HG02852 (cell line): ENCODE results near the gene C2orf49.

Experiments
- ATAC-seq: cut with Tn5 transposase; IDR thresholded peaks from one replicate; pipeline ENCODE4 v1.9.1; 2021; ENCODE audit warnings: mild to moderate bottlenecking, moderate library complexity; ENCODE audit not compliant: unreplicated experiment

The C2orf49 gene

GRCh38 chr2:105358593-105358992 lies 21.3 kb downstream of the C2orf49 start:
- no peak for ATAC-seq

- no peak for ATAC-seq
Measured at GRCh38 chr2:105361102-105361889, 24.0 kb downstream of the C2orf49 start.

- no peak for ATAC-seq
Measured at GRCh38 chr2:105362862-105363591, 25.7 kb downstream of the C2orf49 start.

GRCh38 chr2:105364436-105365139 lies 27.2 kb downstream of the C2orf49 start:
- no peak for ATAC-seq

- ATAC-seq: no peak
Measured at GRCh38 chr2:105365206-105365605, 27.9 kb downstream of the C2orf49 start.

GRCh38 chr2:105368759-105369408 lies 31.5 kb downstream of the C2orf49 start:
- ATAC-seq: no peak

GRCh38 chr2:105369777-105370690 lies 32.7 kb downstream of the C2orf49 start:
- peak; percentile 83 for ATAC-seq

- no peak for ATAC-seq
Measured at GRCh38 chr2:105371156-105371555, 33.8 kb downstream of the C2orf49 start.

GRCh38 chr2:105371810-105372209 lies 34.5 kb downstream of the C2orf49 start:
- no peak for ATAC-seq

- ATAC-seq: peak; percentile 13
Measured at GRCh38 chr2:105373344-105373781, 36.0 kb downstream of the C2orf49 start.

GRCh38 chr2:105373895-105374401 lies 36.6 kb downstream of the C2orf49 start:
- ATAC-seq: peak; percentile 91

- ATAC-seq: no peak
Measured at GRCh38 chr2:105375001-105375561, 37.7 kb downstream of the C2orf49 start.

- ATAC-seq: no peak
Measured at GRCh38 chr2:105376010-105376409, 38.7 kb downstream of the C2orf49 start.

GRCh38 chr2:105376789-105377240 lies 39.5 kb downstream of the C2orf49 start:
- no peak for ATAC-seq

GRCh38 chr2:105377871-105378270 lies 40.5 kb downstream of the C2orf49 start:
- no peak for ATAC-seq

- ATAC-seq: no peak
Measured at GRCh38 chr2:105378276-105378840, 41.0 kb downstream of the C2orf49 start.

GRCh38 chr2:105378921-105379383 lies 41.6 kb downstream of the C2orf49 start:
- no peak for ATAC-seq

- ATAC-seq: no peak
Measured at GRCh38 chr2:105379741-105380186, 42.4 kb downstream of the C2orf49 start.
